WTC11 (cell line): ENCODE measurements around the gene SYNE4. TPM values are rescaled to one million over a fixed set of nuclear protein-coding genes. Genes with fewer than 3 reads are reported as not detected.

Experiments
- ARID4B ChIP-seq: sonication (generic); formaldehyde crosslinking; IDR thresholded peaks from 2 replicates; pipeline ENCODE4 v1.8.0; 2023; ENCODE audit warnings: missing genetic modification reagents, mild to moderate bottlenecking, borderline replicate concordance
- ATF3 ChIP-seq: sonication (generic); formaldehyde crosslinking; conservative IDR thresholded peaks from 2 replicates; pipeline ENCODE4 v1.8.1; 2022; ENCODE audit warnings: mild to moderate bottlenecking, missing genetic modification reagents
- CREB1 ChIP-seq: sonication (generic); formaldehyde crosslinking; IDR thresholded peaks from 2 replicates; pipeline ENCODE4 v1.8.0; 2023; ENCODE audit warnings: mild to moderate bottlenecking, missing genetic modification reagents
- CREM ChIP-seq: sonication (generic); formaldehyde crosslinking; IDR thresholded peaks from 2 replicates; pipeline ENCODE4 v1.8.1; 2022; ENCODE audit warnings: mild to moderate bottlenecking, missing genetic modification reagents, moderate library complexity
- FOXP4 ChIP-seq: sonication (generic); formaldehyde crosslinking; IDR thresholded peaks from 2 replicates; pipeline ENCODE4 v1.8.0; 2022; ENCODE audit warnings: mild to moderate bottlenecking, missing genetic modification reagents
- HMGXB4 ChIP-seq: sonication (generic); formaldehyde crosslinking; IDR thresholded peaks from 2 replicates; pipeline ENCODE4 v1.8.1; 2023; ENCODE audit warnings: mild to moderate bottlenecking, moderate library complexity, missing genetic modification reagents
- IRF1 ChIP-seq: sonication (generic); formaldehyde crosslinking; IDR thresholded peaks from 2 replicates; pipeline ENCODE4 v1.8.0; 2023; ENCODE audit warnings: missing genetic modification reagents
- KAT7 ChIP-seq: sonication (generic); formaldehyde crosslinking; IDR thresholded peaks from 2 replicates; pipeline ENCODE4 v1.8.1; 2023; ENCODE audit warnings: missing genetic modification reagents, mild to moderate bottlenecking, borderline replicate concordance
- MAX ChIP-seq: sonication (generic); formaldehyde crosslinking; IDR thresholded peaks from 2 replicates; pipeline ENCODE4 v1.8.0; 2022; ENCODE audit warnings: mild to moderate bottlenecking, missing genetic modification reagents
- NFATC4 ChIP-seq: fragments of 250-450 bp; sonication (Bioruptor Pico); IDR thresholded peaks from 2 replicates; pipeline ENCODE4 v1.9.0; 2021; ENCODE audit warnings: mild to moderate bottlenecking
- PREB ChIP-seq: sonication (generic); formaldehyde crosslinking; IDR thresholded peaks from 2 replicates; pipeline ENCODE4 v1.8.1; 2022; ENCODE audit warnings: mild to moderate bottlenecking, missing genetic modification reagents, moderate library complexity, borderline replicate concordance
- SOX15 ChIP-seq: fragments of 250-450 bp; sonication (Bioruptor Pico); IDR thresholded peaks from 2 replicates; pipeline ENCODE4 v1.9.0; 2021; ENCODE audit warnings: mild to moderate bottlenecking
- USF2 ChIP-seq: sonication (generic); formaldehyde crosslinking; IDR thresholded peaks from 2 replicates; pipeline ENCODE4 v1.8.1; 2023; ENCODE audit warnings: mild to moderate bottlenecking, missing genetic modification reagents, moderate library complexity
- ZBTB43 ChIP-seq: sonication (generic); formaldehyde crosslinking; IDR thresholded peaks from 2 replicates; pipeline ENCODE4 v1.8.1; 2023; ENCODE audit warnings: mild to moderate bottlenecking, missing genetic modification reagents
- ZNF232 ChIP-seq: sonication (generic); formaldehyde crosslinking; IDR thresholded peaks from 2 replicates; pipeline ENCODE4 v1.8.0; 2022; ENCODE audit warnings: mild to moderate bottlenecking, missing genetic modification reagents
- ZNF416 ChIP-seq: fragments of 250-450 bp; sonication (Bioruptor Pico); IDR thresholded peaks from 2 replicates; pipeline ENCODE4 v1.9.0; 2021; ENCODE audit warnings: mild to moderate bottlenecking, inconsistent platforms
- ZNF532 ChIP-seq: fragments of 250-450 bp; sonication (Bioruptor Pico); IDR thresholded peaks from 2 replicates; pipeline ENCODE4 v1.9.0; 2021; ENCODE audit warnings: mild to moderate bottlenecking, borderline replicate concordance
- total RNA-seq: library from RNA; stranded (reverse); gene quantifications from 3 replicates; pipeline ENCODE4 v1.2.3, GENCODE V29; 2021

The SYNE4 gene
- total RNA-seq, 1 experiment from 2014 or later: 17.6 TPM

- no peak for TF ChIP-seq USF2 (CRISPR knock-in tag)
- peak; percentile 74; the same call in 1 of the 2 replicates for TF ChIP-seq CREM
- no peak for TF ChIP-seq ATF3 (CRISPR knock-in tag)
- TF ChIP-seq ZNF416 (CRISPR knock-in tag): peak; percentile 10; the same call in 1 of the 2 replicates
- peak; percentile 87; the same call in 1 of the 2 replicates for TF ChIP-seq HMGXB4
- TF ChIP-seq ZBTB43 (CRISPR knock-in tag): 0 out of 2 replicates have a peak, but pooled peaks have one; percentile 56
- TF ChIP-seq MAX (CRISPR knock-in tag): peak; percentile 78
- 0 out of 2 replicates have a peak, but pooled peaks have one; percentile 26 for TF ChIP-seq PREB (CRISPR knock-in tag)
- no peak for TF ChIP-seq NFATC4 (CRISPR knock-in tag)
- peak; percentile 69 for TF ChIP-seq FOXP4 (CRISPR knock-in tag)
- TF ChIP-seq ARID4B (CRISPR knock-in tag): peak; percentile 59; the same call in 1 of the 2 replicates
- TF ChIP-seq CREB1 (CRISPR knock-in tag): no peak
- TF ChIP-seq ZNF232 (CRISPR knock-in tag): peak; percentile 50; the same call in 1 of the 2 replicates
- no peak for TF ChIP-seq IRF1 (CRISPR knock-in tag)
- 0 out of 2 replicates have a peak, but pooled peaks have one; percentile 58 for TF ChIP-seq KAT7
- TF ChIP-seq ZNF532 (CRISPR knock-in tag): no peak
- no peak for TF ChIP-seq SOX15
Measured at GRCh38 chr19:35995048-35995993, 13.3 kb downstream of the SYNE4 start, which contains the start of gene SDHAF1 (continued).
